Right kidney (tissue), 1 donor: ENCODE measurements around the gene DMKN.
A peak's percentile ranks its signal among the peaks of the same experiment; 100 is the strongest.
"Not testable (repeated sequence)": the region's sequence is repeated elsewhere in the genome, so short reads cannot be mapped to it uniquely, and the experiment has no call there.

ENCODE experiments used
- DNase-seq: peaks from one replicate; pipeline ENCODE4 v3.0.0-alpha.2; 2016

Gene DMKN

GRCh38 chr19:35498220-35498619, 15.2 kb downstream of the DMKN start:
- DNase-seq, result no peak

GRCh38 chr19:35497406-35497805, 16.0 kb downstream of the DMKN start:
- DNase-seq, result no peak

GRCh38 chr19:35495107-35496064, 18.1 kb downstream of the DMKN start:
- DNase-seq, result peak; percentile 60

GRCh38 chr19:35493971-35494370, 19.5 kb downstream of the DMKN start:
- DNase-seq, result no peak

- no peak for DNase-seq
These were observed 21.6 kb downstream of the DMKN start for GRCh38 chr19:35491836-35492360.

GRCh38 chr19:35490364-35490763, 23.1 kb downstream of the DMKN start, which contains the start of gene KRTDAP:
KRTDAP (minus strand) TSS chr19:35490464; CDS start chr19:35490442, 22 bp downstream.
- no peak for DNase-seq

GRCh38 chr19:35488677-35489076, 24.8 kb downstream of the DMKN start:
- DNase-seq, result no peak

GRCh38 chr19:35487656-35488182, 25.7 kb downstream of the DMKN start:
- no peak for DNase-seq

GRCh38 chr19:35486268-35486708, 27.2 kb downstream of the DMKN start:
- no peak for DNase-seq

- no peak for DNase-seq
These were observed 29.0 kb downstream of the DMKN start for GRCh38 chr19:35484252-35485036.

GRCh38 chr19:35483089-35483488, 30.4 kb downstream of the DMKN start:
- no peak for DNase-seq

- DNase-seq, result no peak
These were observed 34.4 kb downstream of the DMKN start for GRCh38 chr19:35478794-35479677.

- DNase-seq, result no peak
These were observed 37.3 kb downstream of the DMKN start for GRCh38 chr19:35476149-35476548.

- DNase-seq, result not testable (repeated sequence)
These were observed 38.9 kb downstream of the DMKN start for GRCh38 chr19:35474594-35474993.

- DNase-seq, result no peak
These were observed 39.3 kb downstream of the DMKN start for GRCh38 chr19:35474104-35474503.

GRCh38 chr19:35471946-35472345, 41.5 kb downstream of the DMKN start:
- DNase-seq, result no peak

- DNase-seq, result not testable (repeated sequence)
These were observed 42.4 kb downstream of the DMKN start for GRCh38 chr19:35471075-35471474.

GRCh38 chr19:35470128-35470527, 43.3 kb downstream of the DMKN start:
- no peak for DNase-seq

- no peak for DNase-seq
These were observed 44.8 kb downstream of the DMKN start for GRCh38 chr19:35468637-35469036.

GRCh38 chr19:35466259-35466658, 47.2 kb downstream of the DMKN start:
- DNase-seq, result no peak

- not testable (repeated sequence) for DNase-seq
These were observed 50.5 kb downstream of the DMKN start for GRCh38 chr19:35462956-35463355.
